ENCODE data around the gene FGFR3.

Gene FGFR3

DNA sequence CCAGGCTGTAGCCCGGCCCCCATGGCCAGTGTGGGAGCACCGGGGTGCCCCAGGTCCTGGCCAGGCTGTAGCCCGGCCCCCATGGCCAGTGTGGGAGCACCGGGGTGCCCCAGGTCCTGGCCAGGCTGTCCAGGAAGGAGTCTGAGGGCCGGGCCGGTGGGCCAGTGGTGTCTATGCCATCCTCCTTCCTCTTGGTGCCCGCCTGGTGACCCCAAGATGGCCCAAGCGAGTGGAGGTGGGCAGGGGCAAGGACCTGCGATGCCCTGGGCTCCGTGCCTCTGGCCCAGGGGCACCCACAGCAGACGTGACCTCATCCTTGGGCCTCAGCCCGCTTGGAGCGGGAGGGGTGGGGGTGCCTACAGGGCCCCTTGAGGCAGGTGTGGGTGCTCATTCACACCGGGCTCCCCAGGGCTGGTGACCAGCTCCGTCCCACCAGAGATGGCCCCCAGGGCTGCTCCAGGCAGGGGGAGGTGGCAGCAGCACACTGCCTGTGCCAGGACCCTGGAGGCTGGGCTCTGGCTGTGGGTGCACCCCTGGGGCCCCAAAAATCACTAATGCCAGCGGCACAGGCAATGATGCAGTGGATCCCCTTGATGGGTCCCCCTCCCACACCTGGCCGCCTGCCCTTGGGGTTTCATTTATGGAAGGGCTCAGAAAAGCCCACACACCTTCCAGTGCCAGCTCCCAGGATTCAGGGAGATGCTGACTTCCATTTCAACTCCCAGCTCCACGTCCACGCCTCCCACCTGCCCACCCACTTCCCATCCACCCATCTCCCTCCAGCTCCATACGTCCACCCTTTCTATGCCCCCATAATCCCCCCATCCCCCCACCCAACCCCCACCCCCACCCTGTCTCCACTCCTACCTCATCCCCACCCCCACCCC lies 36.0 kb upstream of the FGFR3 start:
- no peak for DNase-seq

DNA sequence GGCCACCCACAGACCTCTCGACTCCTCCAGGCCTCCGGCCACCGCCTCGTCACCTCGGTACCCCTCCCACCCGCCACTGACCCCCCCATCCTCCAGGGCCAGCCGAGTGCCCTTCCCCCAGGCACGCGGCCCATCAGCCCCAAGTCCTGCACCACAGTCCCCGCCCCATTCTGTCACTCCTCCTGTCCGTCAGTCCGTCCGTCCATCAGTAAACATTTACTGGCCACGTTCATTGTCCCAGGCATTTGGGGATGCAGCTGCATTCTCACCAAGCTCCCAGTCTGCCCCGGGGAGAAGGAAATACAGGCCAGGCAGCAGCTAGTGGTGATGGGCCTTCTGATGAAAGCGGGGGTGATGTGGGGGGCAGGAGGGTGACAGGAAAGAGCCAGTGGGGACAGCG lies 35.3 kb upstream of the FGFR3 start:
- no peak for DNase-seq

DNA sequence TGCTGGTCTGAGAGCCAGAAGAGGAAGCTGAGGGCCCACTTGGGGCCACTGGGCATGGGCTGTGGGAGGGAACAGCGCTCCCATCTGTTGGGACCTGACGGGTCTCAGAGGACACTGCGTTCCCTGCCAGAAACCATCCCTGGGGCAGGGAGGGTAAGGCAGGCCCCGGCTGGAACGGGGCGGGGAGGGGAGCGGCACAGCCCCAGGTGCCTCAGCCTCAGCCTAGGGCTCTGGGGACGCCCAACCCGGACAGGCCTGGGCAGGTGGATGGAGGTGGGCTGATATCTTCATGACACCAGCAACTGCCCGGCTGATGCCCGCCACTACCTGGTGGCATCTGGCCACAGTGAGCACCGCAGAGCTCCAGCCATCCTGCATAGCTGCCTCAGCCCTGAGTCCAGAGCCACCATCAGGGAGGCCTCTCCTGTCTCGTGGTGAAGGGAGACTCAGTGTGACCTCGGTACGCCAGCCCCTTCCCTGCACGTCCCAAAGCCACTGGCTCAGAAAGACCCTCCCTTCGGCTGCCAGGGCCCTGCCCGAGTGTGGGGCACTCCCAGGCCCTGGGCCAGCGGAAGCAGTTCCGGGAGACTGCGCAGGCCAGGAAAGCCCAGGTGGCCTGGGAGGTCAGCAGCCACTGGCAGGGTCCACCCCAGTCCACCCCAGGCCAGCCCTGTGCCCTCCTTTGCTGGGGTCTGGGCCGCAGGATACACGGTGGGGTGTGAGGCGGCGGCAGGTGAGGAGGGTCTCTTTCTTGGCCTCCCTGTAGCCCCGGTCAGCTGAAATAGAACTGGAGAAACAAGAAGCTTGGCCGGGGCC lies 34.6 kb upstream of the FGFR3 start:
- no peak for DNase-seq

DNA sequence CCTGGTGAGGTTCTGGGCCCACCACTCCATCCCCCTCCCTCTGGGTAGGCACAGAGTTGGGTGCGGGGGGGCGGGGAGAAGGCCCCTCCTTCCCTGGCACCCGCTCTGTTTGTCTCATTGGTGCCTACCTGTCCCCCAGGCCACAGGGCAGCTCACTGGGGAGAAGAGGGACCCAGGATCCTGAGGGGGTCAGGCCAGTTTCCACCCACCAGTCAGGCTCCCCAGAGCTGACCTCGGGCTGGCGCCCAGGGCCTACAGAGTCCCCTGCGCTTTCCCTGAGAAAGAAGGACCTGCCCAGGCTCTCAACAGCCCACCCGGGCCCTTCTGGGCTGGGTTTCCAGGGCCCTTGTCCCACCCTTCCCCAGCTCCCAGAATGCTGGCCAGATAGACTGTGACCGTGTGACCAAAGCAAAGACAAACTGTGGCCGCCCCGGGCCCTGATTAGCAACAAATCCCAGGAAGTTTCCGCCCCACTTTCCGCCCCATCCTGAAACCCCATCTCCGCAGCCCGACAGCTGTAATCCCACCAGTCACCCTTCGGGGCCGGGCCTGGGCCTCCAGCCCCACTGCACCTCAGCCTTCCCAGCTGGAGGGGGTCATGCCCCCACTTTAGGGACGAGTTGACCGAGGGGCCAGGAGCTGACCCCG lies 33.8 kb upstream of the FGFR3 start:
- no peak for DNase-seq

DNA sequence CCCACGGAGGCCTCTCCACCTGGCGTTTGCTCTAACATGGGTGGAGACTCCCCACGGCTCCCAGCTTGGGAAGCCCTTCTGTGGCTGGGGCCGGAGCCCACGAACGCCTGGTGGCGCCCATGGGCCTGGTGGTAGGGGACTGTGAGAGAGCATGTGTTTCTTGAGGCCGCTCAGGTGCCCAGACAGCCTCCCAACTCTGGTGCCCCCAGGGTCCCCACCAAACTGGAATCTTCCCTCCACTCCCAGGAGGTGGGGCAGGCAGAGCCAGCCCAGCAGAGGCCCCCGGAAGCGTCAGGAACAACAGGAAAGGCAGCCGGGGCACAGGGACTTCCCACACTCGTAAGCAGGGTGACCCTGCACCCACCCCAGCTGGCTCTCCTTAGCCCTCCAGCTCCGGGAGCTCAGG lies 33.3 kb upstream of the FGFR3 start:
- DNase-seq, result no peak

DNA sequence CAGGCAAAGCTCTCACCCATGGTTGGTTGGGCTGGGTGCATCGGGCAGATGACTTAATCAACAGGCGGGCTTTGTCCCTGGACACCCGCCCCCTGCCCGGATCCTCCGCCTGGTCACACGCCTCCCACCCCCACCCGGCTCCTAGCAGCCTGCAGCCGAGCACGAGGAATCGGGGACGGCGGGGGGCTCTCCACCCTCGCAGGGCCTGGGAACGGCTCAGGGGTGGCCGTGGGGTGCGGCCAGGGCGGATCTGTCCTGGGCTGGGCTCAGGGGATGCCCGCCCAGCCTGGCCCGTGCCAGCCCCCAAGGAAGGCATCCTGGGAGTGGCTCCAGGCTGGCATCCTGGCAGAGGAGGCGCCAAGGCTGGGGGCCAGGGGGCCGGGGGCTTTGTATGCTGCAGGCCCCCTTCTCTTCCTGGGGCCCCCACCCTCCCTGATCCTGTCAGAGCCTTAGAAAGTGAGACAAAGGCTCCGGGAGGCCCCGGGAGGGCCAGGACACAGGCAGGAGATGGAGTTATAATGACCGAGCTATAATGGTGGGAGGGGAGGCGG lies 32.5 kb upstream of the FGFR3 start:
- no peak for DNase-seq

DNA sequence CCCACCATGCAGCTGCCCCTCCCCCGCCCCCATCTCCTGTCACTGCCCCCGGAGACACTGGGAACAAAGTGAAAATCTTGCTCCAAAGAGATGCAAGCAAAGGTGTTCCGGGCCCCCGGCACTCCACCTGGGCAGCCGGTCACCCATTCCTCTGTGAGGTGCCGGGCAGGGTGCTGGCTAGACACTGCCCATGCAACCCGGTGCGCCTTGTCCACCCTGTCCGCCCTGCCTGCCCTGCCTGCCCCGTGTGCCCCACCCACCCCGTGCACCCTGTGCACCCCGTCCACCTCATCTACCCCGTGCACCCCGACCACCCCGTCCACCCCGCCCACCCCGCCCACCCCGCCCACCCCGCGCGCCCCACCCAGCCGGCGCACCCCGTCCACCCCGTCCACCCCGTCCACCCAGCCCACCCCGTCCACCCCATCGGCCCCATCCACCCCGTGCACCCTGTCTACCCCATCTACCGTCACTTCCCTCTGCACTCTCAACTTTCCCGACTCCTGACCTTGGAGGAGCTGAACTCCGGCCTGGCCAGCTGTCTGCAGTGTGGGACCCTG lies 31.9 kb upstream of the FGFR3 start:
- DNase-seq, result no peak

DNA sequence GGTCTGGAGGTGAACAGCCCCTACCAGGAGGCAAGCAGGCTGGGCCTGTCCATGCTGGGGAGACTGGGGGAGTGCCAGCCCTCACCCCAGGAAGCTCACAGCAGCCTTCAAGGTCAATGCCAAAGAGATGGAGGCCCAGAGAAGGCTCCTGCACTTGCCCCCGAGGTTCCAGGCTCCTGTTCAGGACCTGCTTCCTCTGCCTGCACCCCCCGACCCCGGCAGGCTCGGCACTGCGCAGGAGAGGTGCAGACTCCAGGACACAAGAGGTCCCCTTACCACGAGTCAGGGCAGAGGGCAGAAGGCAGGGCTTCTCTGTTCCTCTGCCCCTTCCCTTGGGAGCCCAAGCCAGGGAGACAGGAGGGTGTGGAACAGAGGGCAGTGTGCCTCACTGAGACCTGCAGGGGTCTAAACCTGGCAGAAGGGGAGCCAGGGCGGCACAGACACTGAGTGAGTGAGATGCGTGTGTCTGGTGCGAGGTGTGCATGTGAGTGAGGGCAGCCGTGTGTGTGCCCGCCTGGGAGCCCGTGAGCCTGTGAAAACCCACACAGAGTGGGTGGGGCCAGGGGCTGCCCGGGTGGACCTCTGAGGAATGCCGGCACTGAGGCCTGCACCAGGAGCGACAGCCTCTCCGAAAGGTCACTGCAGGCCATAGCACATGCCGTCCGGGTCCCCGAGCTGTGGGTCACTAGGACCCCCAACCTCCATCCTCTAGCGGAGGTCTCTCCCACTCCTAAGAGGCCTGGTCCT lies 30.7 kb upstream of the FGFR3 start:
- DNase-seq, result no peak

DNA sequence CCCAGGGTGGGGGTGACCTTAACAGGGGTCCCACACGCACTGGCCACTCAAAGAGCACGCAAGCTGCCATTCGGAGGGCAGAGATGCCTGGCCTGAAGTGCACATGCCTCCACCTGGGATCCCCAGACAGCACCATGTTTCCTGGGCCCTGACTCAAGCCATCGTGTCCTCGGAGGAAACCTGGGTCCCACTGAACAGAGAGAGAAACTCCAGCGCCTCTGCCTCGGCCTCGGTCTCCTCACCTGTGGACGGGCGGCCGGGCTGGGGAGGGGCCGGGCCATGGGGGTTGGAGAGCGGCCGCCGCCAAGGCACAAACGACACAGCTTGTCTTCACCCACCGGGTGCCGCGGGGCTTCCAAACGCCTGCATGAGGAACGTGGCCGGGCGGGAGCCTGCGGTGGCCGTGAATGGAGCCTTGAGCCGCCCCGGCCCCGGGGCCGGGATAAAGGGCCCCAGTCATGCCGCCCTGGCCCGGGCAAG lies 30.0 kb upstream of the FGFR3 start:
- no peak for DNase-seq

DNA sequence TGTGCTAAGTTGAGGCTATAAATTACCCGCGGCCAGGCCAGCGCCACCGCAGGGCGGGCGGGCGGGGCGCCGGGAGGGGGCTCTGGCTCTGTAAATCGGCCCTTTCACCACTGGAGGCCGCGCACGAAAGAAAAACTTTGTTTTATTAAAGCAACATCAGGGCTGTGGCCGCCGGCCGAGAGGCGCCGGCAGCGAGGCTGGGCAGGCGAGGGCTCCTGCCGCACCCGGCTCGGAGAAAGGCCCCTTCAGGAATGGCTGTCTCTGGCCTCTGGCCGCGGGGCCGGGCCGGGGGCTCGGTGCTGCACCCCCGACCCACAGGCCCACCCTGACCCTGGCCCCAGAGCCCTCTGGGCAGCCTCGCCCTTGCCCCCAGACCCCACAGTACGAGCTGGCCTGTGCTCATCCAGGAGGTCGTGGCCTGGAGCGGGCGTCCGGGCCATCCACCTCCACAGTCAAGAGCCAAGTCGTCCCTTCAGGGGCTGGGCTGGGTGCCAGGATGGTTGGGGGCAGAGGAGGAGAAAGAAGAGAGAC lies 29.5 kb upstream of the FGFR3 start:
- DNase-seq, result no peak

DNA sequence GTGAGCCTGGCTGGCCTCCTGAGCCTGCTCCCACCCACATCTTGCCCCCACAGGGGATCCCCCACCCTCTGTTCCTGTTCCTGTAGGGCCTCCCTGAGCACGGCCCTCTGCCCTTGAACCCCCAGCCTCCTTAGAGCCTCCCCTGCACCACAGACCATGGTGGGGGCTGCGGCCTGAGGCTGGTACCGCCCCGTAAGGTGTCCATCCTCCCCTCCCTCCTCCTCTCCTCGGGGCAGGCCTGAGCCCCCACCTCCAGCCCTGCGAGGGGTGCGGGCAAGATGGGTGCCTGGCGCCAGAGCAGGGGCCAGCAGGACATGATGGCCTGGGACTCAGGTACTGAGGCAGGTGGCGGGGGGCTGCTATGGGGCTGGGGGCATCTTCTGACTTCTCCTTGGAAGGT lies 28.4 kb upstream of the FGFR3 start:
- DNase-seq, result no peak

DNA sequence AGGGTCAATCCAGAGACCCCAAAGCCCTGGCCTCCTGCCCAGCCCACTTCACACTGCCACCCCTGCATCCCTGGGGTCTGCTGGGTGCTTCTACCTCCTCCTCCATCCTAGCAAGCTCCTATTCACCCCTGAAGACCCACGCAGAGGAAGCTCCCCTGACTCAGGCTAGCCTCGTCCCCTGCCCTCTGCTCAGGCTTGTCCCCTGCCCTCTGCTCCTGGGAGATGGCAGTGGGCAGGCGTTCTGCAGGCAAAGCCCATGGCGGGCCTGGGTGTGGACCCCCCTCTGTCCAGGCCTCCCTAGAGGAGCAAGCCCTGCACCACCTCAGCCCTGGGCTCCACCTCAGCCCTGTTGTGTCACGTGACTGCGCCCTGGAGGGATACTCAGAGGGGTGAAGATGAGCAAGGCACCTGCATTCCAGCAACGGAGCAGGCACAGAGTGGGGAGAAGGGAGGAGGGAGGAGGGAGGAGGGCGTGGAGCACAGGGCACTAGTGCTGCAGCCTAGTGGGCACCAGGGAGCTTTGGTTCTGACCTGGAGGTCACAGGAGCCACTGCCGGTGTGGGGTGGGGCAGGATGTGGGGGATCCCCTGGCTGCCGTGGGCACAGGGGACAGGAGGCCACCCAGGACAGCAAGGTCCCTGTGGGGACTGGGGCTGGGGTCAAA lies 27.6 kb upstream of the FGFR3 start:
- no peak for DNase-seq

DNA sequence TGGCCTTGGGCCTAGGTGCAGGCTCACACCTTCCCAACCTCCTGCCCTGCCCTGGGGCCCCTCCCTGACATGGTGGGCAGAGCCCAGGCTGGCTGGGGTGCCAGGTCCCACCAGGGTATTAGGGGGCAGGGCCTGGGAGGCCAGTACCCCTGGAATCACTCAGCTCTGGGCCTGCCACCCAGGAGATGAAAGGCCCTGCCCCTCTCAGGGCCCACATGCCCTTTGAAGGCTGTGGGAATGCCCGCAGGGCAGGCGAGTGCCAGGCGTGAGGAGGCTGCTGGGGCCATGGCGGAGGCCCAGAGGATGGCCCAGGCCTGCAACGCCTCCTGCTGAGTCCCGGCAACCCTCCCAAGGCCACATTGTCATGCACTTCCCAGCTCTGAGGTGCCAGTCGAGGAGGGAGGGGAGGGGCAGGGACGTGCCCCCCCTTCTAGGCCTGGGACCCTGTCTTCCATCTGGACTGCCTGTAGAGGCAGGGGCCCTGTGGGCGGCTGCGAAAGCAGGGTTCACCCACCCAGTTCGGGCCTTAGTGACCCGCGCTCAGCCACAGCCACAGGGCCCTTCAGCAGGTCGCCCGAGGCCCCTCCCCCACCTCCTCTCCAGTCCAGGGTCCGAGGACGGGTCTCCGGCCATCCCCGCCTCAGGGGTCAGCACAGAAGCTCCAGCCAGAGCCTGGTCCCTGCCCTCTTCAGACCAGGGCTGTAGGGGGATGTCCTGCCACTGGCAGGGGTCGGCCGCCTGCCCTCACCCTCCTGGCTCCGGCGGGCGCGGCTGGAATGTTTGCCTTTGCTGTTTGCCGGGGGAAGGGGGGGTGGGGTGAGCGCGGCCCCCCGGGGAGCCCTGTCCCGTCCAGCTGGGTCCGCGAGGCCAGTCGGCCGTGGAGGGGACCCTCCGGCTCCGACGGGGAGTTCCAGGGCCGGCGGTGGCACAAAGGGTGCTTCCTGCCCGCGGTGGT lies 26.7 kb upstream of the FGFR3 start:
- no peak for DNase-seq

DNA sequence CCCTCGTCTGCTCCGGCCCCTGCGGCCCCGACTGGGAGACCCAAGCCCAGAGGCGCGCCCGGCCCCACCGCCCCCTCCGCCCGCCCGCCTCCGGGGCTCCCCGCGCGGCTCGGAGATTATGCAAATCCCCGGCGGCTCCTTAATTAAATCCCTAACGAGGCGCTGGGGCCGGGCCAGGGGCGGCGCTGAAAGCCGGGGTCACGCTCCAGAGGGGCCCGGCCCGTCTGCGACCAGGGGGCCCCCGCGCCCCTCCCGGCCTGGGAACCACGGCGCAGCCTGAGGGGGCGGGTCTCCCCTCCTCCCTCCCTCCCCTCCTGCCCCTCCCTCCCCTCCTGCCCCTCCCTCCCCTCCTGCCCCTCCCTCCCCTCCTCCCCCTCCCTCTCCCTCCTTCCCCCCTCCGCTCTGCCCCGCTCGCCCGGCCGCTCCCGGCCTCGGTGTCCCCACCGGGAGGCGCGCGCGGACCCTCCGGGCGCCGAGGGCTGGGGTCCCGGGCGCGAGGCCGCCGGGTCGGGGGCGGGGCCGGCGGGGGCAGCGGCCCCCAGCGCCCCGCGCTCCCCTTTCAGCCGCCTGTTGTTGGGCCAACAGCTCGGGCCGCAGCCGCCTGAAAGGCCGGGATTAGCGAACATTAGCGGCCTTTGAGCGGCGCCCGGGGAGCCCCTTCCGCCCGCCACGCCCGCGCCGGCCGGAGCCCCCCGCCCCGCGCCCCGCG lies 25.9 kb upstream of the FGFR3 start:
- no peak for DNase-seq

DNA sequence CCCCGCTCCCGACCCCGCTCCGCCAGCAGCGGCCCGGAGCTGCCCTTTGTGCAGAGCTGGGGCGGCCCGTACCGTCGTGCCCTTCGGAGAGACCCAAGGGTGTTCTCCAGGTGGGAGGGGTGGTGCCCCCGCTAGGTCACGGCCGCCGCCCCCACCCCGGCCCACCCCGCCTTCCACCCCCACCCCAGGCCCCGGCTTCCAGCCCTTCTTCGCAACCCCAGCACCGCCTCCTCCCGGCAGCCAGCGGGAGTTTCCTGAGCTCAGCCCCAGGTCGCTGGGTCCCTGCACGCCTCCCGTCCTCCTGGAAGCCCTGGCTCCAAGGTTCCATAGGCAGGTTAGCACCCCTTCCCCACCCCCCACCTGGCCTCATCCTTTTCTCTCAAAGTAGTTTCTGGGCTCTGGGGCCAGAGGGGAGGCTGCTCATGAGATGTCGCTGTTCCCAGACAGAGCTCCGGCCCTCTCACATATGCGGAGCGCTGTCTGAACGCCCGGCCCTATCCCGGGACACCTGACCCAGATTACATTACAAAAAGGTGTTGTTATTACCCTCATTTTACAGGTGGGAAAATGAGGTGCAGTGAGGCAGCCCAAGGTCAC lies 25.2 kb upstream of the FGFR3 start:
- DNase-seq, result peak; percentile 67

DNA sequence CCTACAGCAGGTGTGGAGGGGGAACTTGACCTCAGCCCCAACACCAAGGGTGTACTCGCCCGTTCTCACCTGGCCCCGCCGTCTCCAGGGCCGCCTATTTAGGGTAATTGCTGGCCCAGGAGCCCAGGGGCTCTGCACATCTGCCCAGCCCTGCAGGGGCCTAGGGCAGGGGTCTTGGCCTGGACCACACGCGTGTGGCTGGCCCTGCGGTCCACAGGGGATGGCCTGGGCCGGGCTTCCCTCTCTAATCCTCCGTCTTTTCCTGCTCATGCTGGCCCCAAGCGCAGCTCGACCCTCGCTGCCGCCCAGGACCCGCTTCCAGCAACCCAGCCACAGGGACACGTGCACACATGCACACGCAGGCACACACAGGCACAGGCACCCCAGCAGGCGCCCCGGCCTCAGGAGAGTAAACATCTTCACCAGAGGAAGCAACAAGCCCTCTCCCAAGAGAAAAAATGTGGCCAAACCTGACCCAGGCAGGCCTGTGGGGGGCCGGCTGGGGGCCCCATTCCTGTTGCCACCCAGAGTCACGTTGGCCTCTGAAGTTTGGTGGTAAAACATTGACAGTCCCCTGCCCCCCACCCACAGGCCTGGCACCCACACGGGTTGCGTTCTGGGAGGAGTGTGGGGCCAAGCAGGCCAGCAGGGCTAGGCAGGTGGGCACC lies 24.6 kb upstream of the FGFR3 start:
- no peak for DNase-seq

DNA sequence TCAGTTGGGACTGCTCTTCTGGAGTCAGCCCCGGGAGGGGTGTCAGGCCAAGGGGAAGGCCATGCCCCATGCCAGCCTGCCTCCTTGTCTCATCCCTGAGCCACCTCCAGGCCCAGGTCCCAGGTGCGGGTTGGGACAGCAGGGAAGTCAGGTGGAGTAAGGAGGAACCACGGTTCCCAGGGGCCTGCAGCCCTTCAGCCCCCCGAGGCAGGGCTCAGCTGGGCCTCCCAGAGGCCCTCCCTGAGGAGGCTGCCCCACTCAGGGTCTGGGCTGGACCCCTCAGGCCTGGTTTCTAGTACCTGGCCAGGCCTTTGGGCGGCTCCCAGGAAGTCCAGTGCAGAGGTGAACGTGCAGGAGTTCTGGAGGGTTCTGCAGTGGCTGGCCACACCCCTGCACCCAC lies 23.4 kb upstream of the FGFR3 start:
- no peak for DNase-seq

DNA sequence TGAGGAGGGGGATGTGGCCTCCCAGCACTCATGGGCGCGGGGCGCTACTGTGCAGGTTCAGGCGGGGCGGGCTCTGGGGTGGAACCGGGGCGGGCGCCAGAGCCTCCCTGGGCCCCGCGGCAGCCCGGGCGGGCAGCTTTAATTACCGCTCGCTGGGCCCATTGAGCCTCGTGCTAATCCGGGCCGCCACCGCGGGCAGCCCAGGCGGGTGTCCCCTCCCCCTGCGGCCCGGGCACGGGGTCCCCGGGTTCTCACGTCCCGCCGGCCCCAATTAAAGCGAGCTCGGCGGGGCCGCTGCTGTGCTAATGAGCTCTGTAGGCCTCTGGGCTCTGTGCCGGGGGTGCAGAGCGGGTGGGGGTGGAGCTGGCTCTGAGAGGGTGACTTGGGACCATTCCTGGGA lies 22.8 kb upstream of the FGFR3 start:
- no peak for DNase-seq
